Measurements from ENCODE around the gene GPR55.
A peak's percentile ranks its signal among the peaks of the same experiment; 100 is the strongest.

GPR55 gene

DNA sequence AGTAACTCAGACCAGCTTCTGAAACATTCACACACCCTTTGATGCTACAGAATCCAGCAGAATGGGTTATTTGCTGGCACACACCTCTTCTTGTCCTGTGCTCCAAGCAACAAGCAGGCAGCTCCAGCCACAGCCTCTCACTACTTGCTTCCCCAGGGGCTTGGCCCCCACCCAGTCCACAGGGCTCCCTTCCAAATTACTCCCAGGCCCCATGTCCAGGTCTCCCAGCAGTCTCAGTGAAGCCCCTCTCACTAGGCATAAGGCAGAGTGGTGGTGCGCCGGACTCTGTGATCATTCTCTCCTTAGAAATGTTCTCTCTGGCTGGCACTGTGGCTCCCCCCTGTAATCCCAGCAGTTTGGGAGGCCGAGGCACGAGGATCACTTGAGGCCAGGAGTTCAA, 34.4 kb downstream of the GPR55 start:
- Histone ChIP-seq H3K27ac (no peak overlapping the region), H3K4me3 (no peak overlapping the region)

DNA sequence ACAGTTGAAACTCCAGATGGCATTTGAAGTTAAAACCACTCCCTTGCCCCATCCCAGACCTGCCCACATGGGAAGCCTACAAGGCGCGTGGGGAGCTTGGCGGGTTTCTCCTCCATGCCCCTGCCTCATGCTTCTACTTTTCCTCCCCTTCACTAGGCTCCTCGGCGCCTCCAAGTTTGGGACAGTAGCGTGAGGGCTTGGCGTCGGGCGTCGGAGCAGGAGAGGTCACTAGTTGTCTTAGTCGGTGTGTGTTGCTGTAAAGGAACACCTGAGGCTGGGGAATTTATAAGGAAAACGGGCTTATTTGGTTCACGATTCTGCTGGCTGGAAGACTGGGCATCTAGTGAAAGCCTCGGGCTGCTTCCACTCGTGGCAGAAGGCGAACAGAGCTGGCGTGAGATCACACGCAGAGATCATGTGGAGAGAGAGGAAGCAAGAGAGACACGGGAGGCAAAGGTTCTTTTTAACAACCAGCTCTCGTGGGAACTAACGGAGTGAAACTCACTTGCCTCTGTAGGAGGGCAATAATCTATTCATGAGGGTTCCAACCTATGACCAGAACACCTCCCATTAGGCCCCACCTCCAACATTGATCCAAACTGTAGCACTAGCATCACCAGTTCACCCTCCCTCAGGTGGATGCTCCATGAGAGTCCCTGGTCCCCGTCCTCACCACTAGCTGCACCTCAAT, 35.0 kb downstream of the GPR55 start:
- H3K27ac ChIP-seq, result no peak overlapping the region
- H3K4me3 ChIP-seq, result no peak overlapping the region

DNA sequence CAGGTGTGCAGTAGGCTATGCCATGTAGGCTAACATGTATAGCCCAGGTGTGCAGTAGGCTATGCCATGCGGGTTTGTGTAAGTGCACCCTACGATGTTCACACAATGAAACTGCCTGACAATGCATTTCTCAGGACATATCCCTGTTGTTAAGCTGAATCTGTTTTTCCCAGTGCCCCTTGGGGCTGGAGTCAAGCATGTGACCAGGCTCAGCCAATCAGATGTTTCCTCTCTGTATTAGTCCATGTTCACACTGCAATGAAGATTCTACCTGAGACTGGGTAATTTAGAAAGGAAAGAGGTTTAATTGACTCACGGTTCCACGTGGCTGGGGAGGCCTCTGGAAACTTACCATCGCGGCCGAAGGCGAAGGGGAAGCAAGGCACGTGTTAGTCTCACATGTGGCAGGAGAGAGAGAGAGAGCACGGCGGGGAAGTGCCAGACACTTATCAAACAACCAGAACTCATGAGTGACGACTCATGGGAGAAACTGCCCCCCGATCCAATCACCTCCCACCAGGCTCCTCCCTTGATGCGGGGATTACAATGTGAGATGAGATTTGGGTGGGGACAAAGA, 36.1 kb downstream of the GPR55 start:
- Histone ChIP-seq H3K27ac (no peak overlapping the region), H3K4me3 (no peak overlapping the region)

DNA sequence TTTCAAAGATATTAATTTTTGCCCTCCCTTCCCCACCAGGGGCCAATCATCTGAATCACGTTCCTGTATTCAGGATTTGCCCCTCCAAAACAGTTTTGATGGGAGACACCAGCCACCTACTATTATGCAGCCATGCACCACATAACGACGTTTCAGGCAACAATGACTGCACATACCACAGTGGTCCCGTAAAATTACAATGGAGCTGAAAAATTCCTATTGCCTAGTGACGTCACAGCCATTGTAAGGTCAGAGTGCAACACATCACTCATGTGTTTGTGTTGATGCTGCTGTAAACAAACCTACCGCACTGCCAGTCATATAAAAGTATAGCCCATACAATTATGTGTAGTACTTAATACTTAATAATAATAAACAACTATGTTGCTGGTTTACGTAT, 37.7 kb downstream of the GPR55 start:
- no peak overlapping the region for H3K27ac ChIP-seq

DNA sequence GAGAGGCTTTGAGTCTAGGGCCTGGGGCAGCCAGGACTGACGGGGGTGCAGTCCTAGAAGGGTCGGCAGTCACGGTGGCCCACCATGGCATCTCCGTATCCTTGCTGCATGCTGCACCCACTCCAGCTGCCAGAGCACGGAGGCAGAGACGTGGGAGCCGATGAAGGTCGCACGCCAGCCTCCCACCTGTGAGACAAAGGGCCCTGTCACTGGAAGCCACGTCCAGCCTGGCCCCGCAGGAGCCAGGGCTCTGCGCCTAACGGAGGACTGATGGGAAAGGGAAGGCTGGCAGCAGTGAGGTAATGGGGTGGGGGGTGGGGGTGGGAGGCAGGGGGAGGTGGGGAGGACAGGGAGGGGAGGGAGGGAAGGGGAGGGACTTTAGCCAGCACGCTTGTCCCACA, 38.4 kb downstream of the GPR55 start:
- Histone ChIP-seq H3K27ac (no peak overlapping the region), H3K4me3 (no peak overlapping the region)

More for the DNA sequence above, 37.7 kb downstream of the GPR55 start:
- no peak overlapping the region for H3K4me3 ChIP-seq

DNA sequence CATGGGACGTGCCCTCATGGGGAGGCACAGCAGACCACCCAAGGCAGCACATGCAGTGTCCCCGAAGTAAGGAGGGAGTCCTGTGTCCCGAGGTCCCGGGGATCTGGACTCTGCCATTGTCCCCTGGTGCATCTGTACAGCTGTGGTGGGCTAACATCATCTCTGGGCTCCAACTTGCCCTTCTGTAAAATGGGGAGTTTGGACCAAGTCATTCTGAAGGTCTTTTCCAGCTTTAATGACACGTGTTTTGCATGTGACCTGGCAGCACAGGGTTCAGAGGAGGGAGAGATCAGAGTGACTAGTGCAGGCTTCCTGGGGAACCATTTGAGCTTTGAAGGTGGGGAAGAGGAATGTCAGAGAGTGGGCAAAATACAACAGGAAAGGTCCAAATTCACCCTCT, 38.8 kb downstream of the GPR55 start:
- H3K4me3 ChIP-seq, result no peak overlapping the region
- H3K27ac ChIP-seq, result no peak overlapping the region

DNA sequence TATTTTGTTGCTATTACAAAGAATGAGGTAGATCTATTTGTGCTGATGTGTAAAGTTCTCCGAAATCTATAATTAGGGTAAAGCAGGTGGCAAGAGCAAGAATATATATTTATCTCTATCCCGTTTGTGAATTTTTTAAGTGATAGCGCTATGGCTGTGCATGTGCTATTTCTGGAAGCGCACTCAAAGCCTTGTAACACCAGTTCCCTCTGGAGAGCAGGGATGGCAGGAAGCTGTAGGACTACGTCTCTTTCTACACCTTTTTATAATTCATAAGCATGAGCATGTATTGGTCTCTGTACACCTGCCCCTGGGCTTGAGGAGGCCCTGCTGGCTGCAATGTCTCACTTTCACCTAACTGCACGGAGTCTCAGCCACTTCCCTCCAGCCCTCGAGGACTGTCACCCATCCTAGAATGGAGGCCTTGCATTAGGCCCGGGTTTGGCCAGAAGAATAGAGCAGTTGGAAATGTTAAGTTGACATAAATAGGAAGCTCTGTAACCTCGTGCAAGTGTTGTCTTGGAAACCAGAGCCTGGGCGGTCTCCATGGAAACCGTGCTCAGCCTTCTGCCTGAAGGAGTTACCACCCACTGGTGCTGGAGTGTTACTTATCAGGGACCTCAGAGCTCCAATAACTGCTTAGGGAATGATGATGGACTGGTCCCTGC, 39.4 kb downstream of the GPR55 start:
- Histone ChIP-seq H3K4me3 (no peak overlapping the region), H3K27ac (no peak overlapping the region)

DNA sequence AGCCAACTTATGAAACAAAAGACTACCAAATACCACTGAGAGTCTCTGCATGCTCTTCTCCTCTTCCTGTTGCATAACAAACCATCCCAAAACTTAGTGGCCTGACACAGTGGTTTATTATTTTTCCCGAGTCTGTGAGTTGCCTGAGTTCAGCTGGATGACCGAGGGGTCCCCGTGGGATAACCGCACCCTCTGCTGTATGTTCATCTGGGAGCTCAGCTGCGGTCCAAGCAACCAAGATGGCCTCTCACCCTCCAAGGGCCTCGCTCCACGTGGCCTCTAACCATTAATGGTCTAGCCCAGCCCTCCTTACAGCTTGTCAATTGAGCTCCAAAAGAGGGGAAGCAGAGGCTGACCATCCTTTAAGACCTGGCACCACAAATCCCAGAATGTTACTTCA, 43.2 kb downstream of the GPR55 start:
- Histone ChIP-seq H3K4me3 (no peak overlapping the region), H3K27ac (no peak overlapping the region)

DNA sequence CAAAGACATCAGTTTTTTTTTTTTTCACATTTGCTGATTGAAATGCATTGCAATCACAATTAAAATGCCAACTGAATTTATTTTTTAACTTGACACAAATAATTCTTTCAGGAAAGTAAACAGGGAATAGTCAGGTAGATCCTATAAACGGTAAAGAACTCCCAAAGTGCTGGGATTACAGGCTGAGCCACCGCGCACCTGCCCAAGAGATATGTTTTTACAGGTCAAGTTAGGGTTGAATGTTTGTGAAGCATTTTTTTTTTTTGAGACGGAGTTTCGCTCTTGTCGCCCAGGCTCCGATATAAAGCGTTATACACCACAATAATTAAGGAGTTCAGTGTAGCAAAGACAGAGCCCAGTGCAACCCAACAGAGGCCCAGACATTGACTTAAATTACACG, 45.2 kb downstream of the GPR55 start:
- H3K4me3 ChIP-seq, result no peak overlapping the region
- H3K27ac ChIP-seq, result no peak overlapping the region

DNA sequence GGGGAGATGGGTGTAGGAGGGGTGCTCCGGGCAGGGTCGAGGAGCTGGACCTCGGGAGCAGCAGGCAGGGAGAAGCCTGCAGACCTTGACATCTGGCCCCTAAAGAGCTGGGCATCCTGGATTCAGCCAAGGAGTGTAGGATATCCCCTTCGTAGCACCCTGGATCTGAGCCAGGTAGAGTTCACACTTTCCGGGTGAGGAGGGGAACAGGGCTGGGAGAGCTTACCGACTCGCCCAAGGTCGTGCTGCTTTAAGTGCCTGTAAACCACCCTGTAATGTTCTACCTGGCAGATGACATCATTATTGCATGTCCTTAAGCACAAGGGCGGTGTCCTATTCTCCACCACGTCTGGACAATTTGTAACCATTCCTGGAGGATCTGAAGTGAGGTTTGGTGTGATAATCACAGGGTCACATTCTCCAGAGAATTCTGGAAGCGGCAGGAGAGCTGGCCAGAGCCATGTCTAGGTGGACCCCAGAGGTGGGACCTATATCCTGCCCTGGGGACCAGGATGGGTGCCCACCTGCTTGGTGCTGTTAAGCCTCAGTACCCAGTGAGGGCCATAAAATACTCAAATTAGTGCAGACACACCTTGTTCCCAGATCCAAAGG, 45.7 kb downstream of the GPR55 start:
- no peak overlapping the region for H3K27ac ChIP-seq
- no peak overlapping the region for H3K4me3 ChIP-seq

DNA sequence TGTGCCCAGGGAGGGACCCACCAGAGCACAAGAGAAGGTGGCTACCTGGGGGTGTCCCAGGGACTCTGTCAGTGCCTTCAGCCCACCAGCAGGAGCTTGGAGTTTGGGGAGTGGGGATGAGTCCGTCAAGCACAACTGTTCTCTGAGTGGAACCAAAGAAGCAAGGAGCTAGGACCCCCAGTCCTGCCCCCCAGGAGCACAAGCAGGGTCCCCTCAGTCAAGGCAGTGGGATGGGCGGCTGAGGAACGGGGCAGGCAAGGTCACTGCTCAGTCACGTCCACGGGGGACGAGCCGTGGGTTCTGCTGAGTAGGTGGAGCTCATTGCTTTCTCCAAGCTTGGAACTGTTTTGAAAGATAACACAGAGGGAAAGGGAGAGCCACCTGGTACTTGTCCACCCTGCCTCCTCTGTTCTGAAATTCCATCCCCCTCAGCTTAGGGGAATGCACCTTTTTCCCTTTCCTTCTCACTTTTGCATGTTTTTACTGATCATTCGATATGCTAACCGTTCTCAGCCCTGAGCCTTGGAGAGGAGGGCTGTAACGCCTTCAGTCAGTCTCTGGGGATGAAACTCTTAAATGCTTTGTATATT, 46.3 kb downstream of the GPR55 start:
- Histone ChIP-seq H3K27ac (peak overlapping the region in 2 of 21 experiments; percentile 12 to 42), H3K4me3 (no peak overlapping the region)

DNA sequence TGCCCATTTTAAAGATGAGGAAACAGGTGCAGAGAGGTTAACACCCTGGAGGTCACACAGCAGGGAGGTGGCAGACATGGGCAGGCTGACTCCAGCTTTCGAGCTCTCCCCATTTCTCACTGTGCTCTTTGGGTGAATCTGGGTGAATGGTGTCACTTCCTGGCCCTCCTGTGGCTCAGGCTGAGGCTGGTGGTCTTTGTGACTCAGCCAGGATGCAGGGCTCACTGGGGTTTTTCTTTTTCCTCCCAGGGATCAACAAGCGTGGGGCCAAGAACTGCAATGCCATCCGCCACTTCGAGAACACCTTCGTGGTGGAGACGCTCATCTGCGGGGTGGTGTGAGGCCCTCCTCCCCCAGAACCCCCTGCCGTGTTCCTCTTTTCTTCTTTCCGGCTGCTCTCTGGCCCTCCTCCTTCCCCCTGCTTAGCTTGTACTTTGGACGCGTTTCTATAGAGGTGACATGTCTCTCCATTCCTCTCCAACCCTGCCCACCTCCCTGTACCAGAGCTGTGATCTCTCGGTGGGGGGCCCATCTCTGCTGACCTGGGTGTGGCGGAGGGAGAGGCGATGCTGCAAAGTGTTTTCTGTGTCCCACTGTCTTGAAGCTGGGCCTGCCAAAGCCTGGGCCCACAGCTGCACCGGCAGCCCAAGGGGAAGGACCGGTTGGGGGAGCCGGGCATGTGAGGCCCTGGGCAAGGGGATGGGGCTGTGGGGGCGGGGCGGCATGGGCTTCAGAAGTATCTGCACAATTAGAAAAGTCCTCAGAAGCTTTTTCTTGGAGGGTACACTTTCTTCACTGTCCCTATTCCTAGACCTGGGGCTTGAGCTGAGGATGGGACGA, 47.1 kb downstream of the GPR55 start:
- Histone ChIP-seq H3K27ac (peak overlapping the region in 3 of 21 experiments; percentile 12 to 61 (median 42)), H3K4me3 (no peak overlapping the region)

DNA sequence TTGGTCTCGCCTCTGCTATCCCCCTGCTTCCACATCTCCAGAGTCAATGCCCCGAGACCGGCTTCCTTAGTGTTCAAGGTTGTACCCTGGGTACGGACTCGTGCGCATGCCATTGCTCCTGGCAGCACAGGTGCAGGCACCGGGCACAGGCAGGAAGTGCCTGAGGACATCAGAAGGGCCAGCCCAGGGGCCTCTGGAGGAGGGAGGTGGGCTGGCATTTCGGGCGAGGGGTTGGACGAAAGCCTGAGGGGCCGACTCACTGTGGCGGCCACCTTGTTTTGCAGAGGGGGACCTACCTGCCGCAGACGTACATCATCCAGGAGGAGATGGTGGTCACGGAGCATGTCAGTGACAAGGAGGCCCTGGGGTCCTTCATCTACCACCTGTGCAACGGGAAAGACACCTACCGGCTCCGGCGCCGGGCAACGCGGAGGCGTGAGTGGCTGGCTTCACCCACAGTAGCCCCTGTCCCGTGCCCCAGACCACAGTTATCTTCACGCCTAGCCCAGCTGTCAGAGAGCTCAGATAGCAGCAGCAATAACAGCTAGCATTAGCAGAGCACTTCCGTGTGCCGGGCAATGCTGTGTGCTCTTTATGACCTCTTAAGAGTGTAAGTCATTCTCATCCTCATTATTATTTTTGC, 47.8 kb downstream of the GPR55 start:
- Histone ChIP-seq H3K27ac (peak overlapping the region in 4 of 21 experiments; percentile 5 to 61 (median 20)), H3K4me3 (no peak overlapping the region)

DNA sequence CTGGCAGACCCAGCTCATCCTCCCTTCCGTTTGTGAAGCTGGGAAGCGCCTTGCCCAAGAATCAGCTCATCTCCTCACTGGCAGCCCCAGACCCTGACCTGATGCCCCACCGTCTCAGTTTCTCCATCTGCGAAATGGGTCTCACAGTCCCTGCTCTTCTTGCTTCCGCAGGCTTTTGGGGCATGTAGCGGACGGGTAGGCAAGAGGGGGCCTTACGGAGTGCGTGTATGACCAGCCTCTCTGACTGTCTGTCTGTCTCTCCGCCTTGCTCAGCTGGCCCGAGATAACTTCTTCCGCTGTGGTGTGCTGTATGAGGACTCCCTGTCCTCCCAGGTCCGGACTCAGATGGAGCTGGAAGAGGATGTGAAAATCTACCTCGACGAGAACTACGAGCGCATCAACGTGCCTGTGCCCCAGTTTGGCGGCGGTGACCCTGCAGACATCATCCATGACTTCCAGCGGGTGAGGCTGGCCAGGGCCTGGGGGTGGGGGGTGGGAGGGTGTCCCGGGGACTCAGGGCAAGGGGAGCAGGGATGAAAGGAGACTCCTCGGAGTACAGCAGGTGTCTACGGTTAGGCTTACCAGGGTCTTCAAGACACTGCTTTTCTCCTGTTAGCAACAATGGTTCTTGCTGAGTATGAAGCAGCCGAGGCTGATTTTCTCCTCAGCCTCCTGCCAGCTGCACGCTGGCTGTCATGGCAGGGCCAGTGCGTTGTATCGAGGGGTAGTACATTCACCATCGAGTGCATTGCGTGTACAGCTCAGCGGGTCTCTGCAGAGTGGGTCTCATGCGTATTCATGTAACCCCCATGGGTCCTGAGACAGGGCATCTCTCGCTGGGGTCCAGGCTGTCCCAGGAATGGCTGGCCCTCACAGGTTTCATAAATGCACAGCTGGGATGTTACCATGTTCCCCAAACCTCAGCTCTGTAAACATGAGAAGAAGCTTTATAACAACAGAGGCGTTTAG, 49.4 kb downstream of the GPR55 start:
- Histone ChIP-seq H3K4me3 (no peak overlapping the region), H3K27ac (no peak overlapping the region)

DNA sequence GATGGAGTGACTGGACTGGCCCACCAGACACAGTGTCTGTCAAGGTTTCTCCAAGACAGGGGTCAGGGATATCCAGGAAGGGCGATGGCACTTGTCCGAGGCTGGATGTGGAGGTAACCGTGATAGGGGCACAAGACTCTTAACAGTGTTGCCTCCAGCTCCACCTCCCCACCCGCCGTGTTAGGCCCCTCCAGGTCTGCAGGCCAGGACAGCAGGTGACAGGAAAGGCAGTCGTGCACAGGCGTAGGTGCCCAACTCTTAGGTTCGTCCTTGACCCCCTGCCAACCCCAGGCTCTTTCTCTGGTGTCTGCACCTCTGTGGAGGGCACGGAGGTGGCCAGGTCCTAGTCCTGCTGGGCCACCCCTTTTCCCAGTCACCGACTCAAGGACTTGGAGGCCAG, 50.2 kb downstream of the GPR55 start:
- Histone ChIP-seq H3K4me3 (no peak overlapping the region), H3K27ac (no peak overlapping the region)

DNA sequence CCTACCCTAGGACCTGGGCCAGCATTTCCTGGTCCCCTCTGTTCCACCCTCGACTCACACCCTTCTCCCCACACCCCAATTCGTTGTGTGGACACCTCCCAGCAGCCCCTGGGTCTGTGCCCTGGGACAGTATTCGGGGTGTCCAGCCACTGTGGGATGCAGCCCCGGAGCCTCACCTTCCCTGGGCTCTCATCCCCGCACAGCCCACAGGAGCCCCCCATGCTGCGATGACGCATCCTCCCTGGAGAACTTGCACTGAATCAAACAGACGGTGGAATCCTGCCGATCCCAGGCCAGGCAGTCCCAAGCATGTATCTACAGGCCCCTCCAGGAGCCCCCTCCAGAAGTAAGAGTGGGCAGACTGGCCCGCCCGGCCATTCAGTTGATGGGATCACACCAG, 50.6 kb downstream of the GPR55 start:
- Histone ChIP-seq H3K4me3 (no peak overlapping the region), H3K27ac (peak overlapping the region in 1 of 21 experiments; percentile 47)

DNA sequence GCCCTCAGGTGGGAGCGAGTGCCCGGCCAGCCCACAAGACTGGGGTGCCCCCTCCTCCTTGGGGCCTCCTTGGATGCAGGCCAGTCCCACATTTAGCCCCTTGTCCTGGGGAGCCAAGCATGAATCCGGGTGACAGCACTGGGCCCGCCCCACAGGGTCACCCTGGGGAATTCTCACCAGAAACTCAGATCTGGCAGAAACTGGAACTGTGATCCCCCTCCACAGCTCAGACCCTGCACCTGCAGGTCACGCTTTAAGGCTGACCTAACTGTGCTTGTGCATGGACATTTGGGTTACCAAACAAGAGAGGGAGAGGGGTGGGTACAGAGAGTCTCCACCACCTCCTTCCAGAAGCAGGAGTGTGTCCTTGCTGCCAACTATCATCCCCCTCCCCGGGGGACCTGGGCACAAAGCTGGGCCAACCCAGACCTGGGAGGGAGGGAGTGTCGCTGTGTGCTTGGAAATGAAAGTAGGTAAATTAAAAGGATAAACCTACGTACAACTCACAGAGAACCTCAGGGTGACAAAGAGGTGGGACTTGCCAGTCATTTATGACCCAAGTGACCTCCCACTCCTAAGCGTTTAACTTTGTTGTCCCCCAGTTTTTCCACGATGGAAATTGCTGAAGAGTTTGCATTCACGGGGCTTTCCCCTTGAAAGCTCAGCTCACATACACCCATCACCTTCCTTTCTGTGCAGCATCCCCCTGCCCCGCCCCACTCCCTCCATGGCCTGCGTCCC, 51.2 kb downstream of the GPR55 start:
- Histone ChIP-seq H3K27ac (peak overlapping the region in 1 of 21 experiments; percentile 47), H3K4me3 (no peak overlapping the region)

Data from skin epidermis (tissue), 12 donors.